HG02610 (cell line): ENCODE data around the gene NF1.
"Not testable (repeated sequence)": the region's sequence is repeated elsewhere in the genome, so short reads cannot be mapped to it uniquely, and the experiment has no call there.

Experiments
- ATAC-seq: cut with Tn5 transposase; IDR thresholded peaks from one replicate; pipeline ENCODE4 v1.9.1; 2021; ENCODE audit warnings: mild to moderate bottlenecking, moderate library complexity; ENCODE audit not compliant: unreplicated experiment

NF1 gene

DNA sequence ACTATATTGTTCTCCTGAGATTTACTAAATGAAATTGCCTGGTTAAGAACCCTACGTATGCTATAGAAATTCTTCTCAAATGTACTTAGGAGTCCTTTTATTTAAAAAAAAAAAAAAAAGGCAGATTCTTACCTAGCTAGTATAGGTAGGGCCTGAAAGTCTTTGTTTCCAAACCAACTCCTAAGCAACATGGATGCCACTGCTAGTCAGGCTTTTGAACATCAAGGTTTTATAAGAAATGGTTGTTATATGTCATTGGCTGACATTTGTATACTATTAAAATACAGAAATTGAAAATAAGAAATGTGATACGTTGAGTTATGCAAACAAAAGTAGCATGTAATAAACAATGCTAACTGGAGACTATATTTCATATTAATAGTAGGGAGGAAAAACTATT is 225.5 kb downstream of the NF1 start:
- ATAC-seq: no peak

DNA sequence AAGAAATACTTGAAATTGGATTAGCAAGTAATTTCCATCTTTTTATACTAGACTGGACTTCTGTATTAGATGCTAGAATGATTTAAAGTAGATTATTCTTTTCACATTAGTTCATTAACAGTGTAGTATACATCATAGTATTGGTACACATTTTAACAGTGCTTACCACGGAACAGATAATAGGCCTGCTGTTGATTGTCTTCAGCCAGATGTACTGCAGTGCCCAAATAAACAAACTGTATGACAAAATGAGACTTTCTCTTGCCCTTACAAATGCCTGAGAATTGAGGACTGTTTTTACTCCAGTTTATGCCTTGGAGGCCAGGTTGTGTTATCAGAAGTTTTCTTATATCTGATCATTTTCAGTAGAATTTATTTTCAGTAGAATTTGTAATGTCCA is 226.0 kb downstream of the NF1 start:
- ATAC-seq: no peak

DNA sequence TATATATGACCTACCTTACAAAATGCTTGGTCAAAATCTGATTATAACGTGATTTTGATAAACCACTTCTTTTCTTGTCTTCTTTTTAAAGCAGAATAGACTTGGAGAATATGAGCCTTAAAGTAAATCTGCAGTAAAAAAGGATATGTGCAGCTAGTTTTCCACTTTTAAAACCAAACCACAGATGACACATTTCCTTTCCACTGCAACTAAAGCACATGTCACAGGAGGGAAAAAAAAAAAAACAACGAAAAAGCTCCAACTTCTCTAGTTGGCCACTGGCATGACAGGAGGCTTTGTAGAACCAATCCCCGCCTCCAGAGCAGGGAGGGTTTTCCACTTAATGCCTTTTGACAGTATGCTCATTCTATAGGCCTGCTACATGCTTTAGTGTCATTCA is 226.7 kb downstream of the NF1 start, which contains the start of gene EVI2A:
EVI2A (minus strand) TSS at position 142 of the 400 bp plus-strand sequence. CDS start 2,609 bp downstream, outside the sequence.
- peak; percentile 44 for ATAC-seq

DNA sequence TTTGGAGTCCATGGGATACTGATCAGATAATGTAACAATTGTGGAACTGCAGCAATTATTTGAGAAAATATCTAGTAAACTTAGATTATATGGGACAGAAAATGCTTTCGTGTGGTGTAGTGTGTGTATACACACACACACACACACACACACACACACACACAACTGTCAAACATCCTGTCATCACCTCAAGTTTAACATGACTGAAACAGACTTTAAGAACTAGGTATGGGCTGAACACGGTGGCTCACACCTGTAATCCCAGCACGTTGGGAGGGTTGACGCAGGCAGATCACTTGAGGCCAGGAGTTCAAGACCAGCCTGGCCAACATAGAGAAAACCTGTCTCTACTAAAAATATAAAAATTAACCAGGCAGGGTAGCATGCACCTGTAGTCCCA is 227.2 kb downstream of the NF1 start:
- no peak for ATAC-seq

DNA sequence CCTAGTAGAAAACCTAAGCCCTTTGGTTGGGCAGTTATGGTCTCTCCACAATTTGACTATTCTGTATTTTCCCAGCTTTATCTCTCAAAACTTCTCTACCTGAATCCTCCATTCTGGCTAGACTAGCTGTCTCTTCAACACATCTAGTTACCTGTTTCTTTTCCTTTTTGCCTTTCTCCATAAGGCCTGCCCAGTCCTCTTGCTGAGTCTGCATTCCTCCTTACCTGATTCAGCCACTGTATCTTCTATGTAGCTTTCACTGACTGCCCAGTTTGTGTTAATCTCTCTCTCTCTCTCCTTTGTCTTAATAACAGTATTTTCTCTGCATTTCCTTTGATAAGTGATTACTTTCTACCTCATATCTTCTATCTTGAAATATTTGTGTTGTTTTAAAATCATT is 228.8 kb downstream of the NF1 start:
- ATAC-seq: no peak

DNA sequence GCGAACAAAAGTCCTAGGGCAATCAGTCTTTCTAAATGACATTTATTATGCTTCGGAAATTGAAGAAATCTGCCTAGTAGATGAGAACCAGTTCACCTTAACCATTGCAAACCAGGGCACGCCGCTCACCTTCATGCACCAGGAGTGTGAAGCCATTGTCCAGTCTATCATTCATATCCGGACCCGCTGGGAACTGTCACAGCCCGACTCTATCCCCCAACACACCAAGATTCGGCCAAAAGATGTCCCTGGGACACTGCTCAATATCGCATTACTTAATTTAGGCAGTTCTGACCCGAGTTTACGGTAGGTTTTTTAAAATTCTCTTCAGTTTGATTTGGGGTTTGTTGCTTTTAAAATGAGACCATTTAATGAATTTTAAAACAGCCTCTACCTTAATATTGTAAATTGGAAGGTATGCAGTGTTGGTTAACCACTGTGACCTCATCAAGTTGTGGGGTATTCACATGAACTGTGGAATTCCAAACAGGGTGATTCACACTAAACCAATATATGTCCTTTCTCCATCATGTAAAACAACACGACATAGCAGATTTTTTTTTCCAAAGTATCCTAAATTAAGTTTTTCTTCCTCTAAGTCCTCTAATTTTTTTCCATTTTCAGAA is 232.9 kb downstream of the NF1 start:
- no peak for ATAC-seq

DNA sequence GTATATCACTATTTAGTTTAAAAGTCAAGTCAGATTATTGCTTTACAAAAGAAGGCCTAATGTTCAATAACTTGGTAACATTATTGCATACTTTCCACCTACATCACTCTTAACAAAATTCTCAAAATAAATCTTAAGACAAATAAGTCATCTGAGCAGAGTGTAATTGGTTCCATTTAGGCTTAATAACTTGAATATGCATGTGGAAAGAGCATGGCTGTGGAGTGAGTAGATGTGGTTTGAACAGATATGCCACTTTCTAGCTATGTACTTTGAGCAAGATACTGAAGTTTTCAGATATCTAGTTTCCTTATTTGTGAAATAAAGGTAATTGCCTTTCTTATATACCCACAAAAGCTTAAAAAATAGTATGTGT is 233.4 kb downstream of the NF1 start:
- ATAC-seq: no peak

DNA sequence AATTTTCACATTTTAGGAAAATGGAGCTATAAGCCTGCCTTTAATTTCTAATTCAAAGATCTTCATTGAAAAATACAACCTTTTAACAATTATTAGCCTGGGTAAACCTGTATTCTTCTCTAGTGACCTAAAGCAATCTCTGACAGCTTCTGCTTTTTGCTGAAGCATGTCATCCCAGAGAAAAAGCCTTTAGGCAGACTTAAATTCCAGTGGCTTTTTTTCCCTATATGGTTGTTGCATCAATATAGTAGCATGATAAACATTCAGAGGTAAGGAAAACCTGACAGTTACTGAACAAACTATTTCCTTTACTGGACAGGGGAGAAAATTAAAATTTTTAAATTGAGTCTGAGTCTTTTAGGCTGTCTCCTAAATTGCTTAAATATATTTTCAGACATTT is 234.4 kb downstream of the NF1 start:
- no peak for ATAC-seq

DNA sequence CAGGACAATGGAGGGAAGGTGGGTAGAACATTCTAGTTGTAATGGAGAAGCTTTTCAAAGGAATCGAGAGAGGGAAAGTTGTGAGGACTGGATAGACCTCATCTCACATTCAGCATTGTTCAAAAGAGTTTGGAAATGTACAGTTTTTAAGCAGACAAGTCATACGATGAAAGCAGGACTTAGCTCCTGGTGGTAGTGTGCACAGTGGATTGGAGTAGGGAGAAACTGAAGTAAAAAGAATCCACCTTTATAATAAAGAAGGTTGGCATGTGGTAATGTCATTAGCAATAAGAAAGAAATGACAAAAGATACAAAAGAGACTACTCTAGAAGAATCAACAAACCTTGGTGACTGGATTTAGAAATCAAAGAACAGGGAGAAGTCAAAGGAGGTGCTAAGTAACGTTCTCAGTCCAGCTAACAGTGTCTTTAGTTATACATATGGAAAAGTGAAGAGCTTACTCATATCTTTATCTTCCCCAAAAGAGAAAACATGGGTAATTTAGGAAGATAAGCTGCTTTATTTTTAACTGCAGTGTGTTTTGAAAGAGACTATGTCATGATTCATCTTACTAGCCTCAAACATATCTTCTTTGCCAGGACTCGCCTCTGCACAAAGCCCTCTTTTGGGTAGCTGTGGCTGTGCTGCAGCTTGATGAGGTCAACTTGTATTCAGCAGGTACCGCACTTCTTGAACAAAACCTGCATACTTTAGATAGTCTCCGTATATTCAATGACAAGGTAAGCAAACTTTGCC is 245.3 kb downstream of the NF1 start:
- no peak for ATAC-seq

DNA sequence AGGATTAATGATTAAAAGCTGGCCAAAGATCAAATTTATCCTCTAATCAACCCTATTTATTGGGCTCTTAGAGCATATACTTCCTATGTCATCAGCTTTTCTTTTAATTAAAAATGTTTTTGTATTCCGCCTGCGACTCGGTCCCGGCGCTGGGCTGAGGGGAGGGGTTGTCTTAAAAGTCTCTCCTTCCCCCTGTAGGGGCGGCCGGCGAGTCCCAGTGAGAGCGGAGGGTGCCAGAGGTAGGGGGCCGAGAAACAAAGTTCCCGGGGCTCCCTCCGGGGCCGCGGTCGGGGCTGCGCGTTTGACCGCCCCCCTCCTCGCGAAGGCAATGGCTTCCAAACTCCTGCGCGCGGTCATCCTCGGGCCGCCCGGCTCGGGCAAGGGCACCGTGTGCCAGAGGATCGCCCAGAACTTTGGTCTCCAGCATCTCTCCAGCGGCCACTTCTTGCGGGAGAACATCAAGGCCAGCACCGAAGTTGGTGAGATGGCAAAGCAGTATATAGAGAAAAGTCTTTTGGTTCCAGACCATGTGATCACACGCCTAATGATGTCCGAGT is 250.5 kb downstream of the NF1 start:
- ATAC-seq: not testable (repeated sequence)

DNA sequence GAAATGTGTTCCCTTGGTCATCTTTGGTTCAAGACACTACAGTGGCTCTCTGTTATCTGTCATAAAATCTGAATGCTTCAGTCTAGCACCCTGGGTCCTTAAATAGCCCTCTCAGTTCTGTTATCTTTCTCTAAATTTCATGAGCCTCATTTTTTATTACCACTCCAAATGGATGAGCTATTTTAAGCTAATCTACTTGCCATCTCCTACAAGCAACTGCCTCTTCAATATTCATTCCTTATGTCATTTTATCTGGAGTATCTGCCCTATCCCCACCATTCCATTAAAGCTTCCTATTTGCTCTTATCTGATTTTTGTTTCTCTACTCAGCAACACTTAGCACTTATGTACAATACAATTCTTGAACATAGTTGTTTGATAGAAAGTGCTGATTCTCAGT is 254.7 kb downstream of the NF1 start:
- no peak for ATAC-seq

DNA sequence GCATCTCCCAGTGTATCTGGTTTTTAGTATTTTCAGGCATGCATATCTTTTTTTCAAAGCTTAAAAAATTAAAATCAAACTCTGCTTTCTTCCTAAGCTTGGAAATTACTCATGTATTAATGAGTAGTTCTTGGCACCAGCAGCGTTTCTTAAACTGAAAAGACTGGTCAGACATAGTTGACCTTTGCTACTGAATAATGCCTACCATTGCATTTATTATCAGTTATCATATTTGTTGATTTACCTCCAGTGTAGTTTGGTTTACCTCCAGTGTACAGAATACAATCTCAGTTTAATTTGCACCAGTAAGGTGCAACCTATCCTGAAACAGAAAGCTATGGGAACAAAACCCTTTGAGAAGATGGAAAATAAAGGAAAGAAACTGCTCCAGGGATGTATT is 261.2 kb downstream of the NF1 start:
- no peak for ATAC-seq

DNA sequence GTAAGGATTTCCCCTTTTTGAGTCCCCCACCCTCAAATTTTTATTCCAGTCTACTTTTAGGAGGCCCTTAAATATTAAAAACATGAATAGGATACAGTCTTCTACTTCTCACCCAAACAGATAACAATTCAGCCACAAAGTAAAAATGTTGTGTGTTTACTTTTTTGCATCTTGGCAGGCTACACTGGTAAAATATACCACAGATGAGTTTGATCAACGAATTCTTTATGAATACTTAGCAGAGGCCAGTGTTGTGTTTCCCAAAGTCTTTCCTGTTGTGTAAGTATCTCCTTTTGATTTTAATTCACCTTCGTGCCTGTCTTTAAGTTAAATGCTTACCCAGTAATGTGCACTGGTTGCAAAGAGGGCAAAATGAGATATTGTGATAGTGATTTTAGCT is 262.3 kb downstream of the NF1 start:
- ATAC-seq: no peak

DNA sequence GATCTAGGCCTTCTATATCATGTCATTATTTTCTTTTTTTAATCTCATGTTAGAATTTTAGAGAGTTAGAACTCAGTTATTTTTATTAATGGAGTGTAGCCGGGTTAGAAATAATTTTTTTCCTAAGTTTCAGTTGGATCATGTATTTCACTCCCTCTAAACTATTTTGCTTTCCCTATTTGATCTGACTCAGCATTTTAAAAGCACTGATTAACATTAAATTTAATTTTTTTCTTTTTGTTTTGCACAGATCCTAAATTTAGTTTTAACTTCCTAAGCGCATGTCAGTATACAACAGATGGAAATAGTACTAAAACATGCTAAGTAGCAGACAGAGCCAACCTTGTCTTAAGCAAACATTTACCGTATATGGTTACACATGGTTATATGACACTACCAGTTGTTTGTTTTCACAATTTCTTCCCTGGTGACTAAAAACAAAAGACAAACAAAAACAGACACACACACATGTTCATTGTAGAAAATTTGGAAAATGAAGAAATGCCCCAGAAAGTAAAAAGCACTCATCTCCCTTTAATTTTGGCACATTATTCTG is 263.1 kb downstream of the NF1 start:
- no peak for ATAC-seq

DNA sequence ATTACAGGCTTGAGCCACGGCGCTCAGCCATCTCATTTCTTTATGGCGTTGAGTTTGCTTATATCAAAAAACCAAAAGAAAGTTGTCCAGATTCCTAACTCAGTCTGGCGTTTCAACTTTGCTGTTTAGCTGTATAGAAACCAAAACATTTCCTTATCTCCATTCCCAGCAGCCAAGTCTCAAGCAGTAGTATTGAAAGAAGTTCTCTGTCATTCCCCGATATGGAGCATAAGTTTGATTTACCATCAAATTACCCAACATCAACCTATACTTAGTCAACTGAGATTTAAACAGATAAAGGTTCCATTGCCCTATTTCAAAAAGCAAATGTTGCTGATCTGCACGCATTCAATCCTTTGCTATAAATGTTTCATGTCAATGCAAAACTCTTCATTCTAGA is 269.2 kb downstream of the NF1 start:
- no peak for ATAC-seq

DNA sequence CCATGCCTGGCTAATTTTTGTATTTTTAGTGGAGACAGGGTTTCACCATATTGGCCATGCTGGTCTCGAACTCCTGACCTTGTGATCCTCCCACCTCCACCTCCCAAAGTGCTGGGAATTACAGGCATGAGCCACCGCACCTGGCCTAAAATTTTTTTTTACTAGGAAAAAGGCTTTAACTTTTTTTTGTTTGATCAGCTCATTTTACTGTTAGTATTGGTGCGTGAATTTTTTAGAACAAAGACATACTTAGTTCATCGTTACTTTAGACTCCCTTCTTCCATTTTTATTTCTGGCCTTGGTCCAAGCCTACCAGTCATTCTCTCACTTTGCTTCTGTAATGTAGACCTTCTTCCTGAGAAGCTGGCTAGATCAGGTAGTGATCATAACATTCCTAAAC is 271.3 kb downstream of the NF1 start:
- ATAC-seq: no peak

DNA sequence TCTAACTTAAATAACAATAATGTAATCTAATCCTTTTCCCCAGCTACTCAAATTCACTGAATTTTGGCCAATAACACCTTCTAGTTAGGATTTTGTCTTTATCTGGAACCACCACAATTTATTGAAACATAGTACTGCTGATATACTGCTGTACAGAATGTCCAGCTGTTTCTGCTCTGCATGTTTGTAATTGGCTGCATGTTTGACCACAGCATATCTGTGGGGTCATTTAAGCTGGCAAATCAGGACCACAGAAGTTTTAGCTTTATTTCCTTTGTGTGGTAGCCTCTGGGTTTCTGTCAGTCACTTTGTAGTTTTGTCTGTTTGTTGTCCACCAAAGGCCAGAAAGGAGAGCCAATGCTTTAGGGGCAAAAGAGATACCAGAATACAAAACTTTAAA is 274.5 kb downstream of the NF1 start:
- ATAC-seq: no peak

DNA sequence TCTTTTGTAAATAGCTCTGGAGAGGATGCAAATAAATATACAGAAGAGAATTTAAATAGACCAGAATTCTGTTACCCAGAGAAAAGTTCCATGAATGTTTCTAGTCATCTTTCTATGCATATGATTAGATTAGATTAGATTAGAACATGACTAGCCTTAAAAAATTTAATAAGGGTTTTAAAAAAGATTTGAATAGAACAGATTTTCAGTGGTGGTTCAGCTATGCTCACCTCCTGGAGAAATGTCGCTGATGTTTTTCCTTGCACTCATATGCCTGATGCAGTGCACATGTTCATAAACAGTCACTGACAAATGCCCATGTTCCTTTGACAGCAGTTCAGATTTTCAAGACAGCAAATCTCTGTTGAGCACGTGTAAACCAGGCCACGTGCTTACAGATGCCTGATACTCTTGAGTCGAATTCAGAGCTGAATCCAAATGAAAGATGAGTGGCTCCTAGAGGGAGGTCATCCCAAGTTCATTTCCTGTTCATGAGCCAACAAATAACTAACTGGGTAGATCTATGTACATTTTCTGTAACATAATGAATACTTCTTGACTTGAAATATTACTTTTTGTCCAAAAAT is 276.8 kb downstream of the NF1 start:
- no peak for ATAC-seq

DNA sequence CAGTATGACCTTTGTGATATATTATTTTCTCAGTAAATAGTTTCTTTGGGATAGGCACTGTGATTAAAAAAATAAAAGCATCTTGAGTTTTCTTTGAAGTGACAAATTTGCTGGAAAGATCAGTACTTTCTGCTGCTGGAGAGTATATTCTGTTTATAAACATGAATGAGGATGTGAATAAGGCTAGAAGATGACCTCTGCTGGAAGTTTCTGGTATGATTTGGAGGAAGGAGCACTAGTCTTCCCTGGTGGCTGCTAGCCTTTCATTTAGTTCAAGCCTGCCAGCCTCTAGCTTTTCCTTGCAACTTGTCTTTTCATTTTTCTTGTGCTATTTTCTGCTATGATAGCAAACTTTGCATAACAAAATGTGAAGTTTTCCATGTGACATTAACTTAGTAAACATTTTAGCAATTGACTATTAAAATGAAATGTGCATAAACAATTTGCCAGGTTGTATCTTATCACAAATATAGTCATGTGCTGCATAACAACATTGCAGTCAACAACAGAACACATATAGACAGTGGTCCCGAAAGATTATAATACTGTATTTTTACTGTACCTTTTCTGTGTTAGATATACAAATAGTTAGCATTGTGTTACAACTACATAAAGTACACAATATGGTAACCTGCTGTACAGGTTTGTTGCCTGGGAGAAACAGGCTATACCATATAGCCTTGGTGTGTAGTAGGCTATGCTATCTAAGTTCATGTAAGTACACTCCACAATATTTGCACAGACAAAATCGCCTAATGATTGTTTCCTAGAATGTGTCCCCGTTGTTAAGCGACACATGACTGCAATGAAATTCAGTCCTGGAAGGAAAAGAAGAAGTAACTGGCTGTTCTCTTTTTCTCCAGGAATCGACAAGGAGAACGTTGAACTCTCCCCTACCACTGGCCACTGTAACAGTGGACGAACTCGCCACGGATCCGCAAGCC is 278.6 kb downstream of the NF1 start:
- no peak for ATAC-seq

DNA sequence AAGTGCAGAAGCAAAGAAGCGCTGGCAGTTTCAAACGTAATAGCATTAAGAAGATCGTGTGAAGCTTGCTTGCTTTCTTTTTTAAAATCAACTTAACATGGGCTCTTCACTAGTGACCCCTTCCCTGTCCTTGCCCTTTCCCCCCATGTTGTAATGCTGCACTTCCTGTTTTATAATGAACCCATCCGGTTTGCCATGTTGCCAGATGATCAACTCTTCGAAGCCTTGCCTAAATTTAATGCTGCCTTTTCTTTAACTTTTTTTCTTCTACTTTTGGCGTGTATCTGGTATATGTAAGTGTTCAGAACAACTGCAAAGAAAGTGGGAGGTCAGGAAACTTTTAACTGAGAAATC is 279.3 kb downstream of the NF1 start:
- ATAC-seq: no peak

DNA sequence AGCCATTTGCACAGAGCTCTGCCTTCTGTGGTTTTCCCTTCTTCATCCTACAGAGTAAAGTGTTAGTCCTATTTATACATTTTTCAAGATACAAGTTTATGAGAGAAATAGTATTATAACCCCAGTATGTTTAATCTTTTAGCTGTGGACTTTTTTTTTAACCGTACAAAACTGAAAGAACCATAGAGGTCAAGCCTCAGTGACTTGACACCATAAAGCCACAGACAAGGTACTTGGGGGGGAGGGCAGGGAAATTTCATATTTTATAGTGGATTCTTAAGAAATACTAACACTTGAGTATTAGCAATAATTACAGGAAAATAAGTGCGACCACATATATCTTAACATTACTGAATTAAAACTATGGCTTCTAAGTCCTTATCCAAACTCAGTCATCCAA is 279.7 kb downstream of the NF1 start:
- no peak for ATAC-seq
